HUES48 (cell line): ENCODE results near the gene POLR3E.

Experiments
- H3K27ac ChIP-seq: one replicate; pipeline ENCODE4 v1.7.0; 2013; ENCODE audit warnings: low read depth, low read length, inconsistent platforms
- H3K27me3 ChIP-seq: 2 replicates; pipeline ENCODE4 v1.6.1; 2013; ENCODE audit warnings: mild to moderate bottlenecking, low read length; ENCODE audit not compliant: control insufficient read depth, insufficient read depth
- H3K36me3 ChIP-seq: 2 replicates; pipeline ENCODE4 v1.6.1; 2013; ENCODE audit warnings: low read length; ENCODE audit not compliant: control insufficient read depth, insufficient read depth
- H3K4me1 ChIP-seq: 2 replicates; pipeline ENCODE4 v1.6.1; 2013; ENCODE audit warnings: mild to moderate bottlenecking, low read length; ENCODE audit not compliant: control insufficient read depth, insufficient read depth
- H3K4me3 ChIP-seq: 2 replicates; pipeline ENCODE4 v1.5.1; 2013; ENCODE audit warnings: mild to moderate bottlenecking, low read depth, low read length
- H3K9ac ChIP-seq: 2 replicates; pipeline ENCODE4 v1.6.1; 2013; ENCODE audit warnings: mild to moderate bottlenecking, low read depth, low read length, moderate library complexity
- H3K9me3 ChIP-seq: 2 replicates; pipeline ENCODE4 v1.6.1; 2013; ENCODE audit warnings: low read length; ENCODE audit not compliant: control insufficient read depth, insufficient read depth

Gene POLR3E

GRCh38 chr16:22324787-22325597 lies 27.8 kb downstream of the POLR3E start:
- Histone ChIP-seq H3K4me3 (no peak overlapping the region), H3K9ac (no peak overlapping the region), H3K27ac (no peak overlapping the region), H3K27me3 (no peaks in the 10 kb centered on the region), H3K36me3 (peaks cover 97% of the 10 kb centered on the region), H3K9me3 (no peaks in the 10 kb centered on the region), H3K4me1 (peaks cover 4% of the 10 kb centered on the region; the same call in 1 of the 2 replicates)

- Histone ChIP-seq H3K4me3 (no peak overlapping the region), H3K4me1 (peaks cover 4% of the 10 kb centered on the region; the same call in 1 of the 2 replicates), H3K36me3 (peaks cover 98% of the 10 kb centered on the region), H3K9ac (no peak overlapping the region), H3K9me3 (no peaks in the 10 kb centered on the region), H3K27ac (no peak overlapping the region), H3K27me3 (no peaks in the 10 kb centered on the region)
Measured at GRCh38 chr16:22325598-22326368, 28.6 kb downstream of the POLR3E start.

GRCh38 chr16:22326369-22326652 lies 29.1 kb downstream of the POLR3E start:
- Histone ChIP-seq H3K36me3 (peaks cover 98% of the 10 kb centered on the region), H3K27ac (no peak overlapping the region), H3K9ac (no peak overlapping the region), H3K27me3 (no peaks in the 10 kb centered on the region), H3K4me3 (no peak overlapping the region), H3K4me1 (peaks cover 4% of the 10 kb centered on the region; the same call in 1 of the 2 replicates), H3K9me3 (no peaks in the 10 kb centered on the region)

- Histone ChIP-seq H3K9me3 (no peaks in the 10 kb centered on the region), H3K27me3 (no peaks in the 10 kb centered on the region), H3K36me3 (peaks cover 98% of the 10 kb centered on the region), H3K4me1 (no peaks in the 10 kb centered on the region), H3K4me3 (no peak overlapping the region), H3K27ac (no peak overlapping the region), H3K9ac (no peak overlapping the region)
Measured at GRCh38 chr16:22326771-22327445, 29.7 kb downstream of the POLR3E start.

- no peak overlapping the region for H3K27ac ChIP-seq
- H3K9ac ChIP-seq: no peak overlapping the region
- H3K4me3 ChIP-seq: no peak overlapping the region
- no peaks in the 10 kb centered on the region for H3K9me3 ChIP-seq
- H3K4me1 ChIP-seq: no peaks in the 10 kb centered on the region
- no peaks in the 10 kb centered on the region for H3K27me3 ChIP-seq
- H3K36me3 ChIP-seq: peaks cover 98% of the 10 kb centered on the region
Measured at GRCh38 chr16:22327446-22327775, 30.2 kb downstream of the POLR3E start.

- Histone ChIP-seq H3K27me3 (no peaks in the 10 kb centered on the region), H3K9me3 (no peaks in the 10 kb centered on the region), H3K9ac (no peak overlapping the region), H3K4me1 (no peaks in the 10 kb centered on the region), H3K4me3 (no peak overlapping the region), H3K27ac (no peak overlapping the region), H3K36me3 (peaks cover 94% of the 10 kb centered on the region)
Measured at GRCh38 chr16:22328081-22328725, 31.0 kb downstream of the POLR3E start.

- Histone ChIP-seq H3K27me3 (no peaks in the 10 kb centered on the region), H3K36me3 (peaks cover 93% of the 10 kb centered on the region), H3K27ac (no peak overlapping the region), H3K9ac (no peak overlapping the region), H3K4me3 (no peak overlapping the region), H3K9me3 (no peaks in the 10 kb centered on the region), H3K4me1 (no peaks in the 10 kb centered on the region)
Measured at GRCh38 chr16:22329199-22329695, 32.0 kb downstream of the POLR3E start.

GRCh38 chr16:22330326-22330725 lies 33.1 kb downstream of the POLR3E start:
- H3K27me3 ChIP-seq: no peaks in the 10 kb centered on the region
- H3K9me3 ChIP-seq: no peaks in the 10 kb centered on the region
- H3K9ac ChIP-seq: no peak overlapping the region
- no peak overlapping the region for H3K27ac ChIP-seq
- no peaks in the 10 kb centered on the region for H3K4me1 ChIP-seq
- no peak overlapping the region for H3K4me3 ChIP-seq
- peaks cover 93% of the 10 kb centered on the region for H3K36me3 ChIP-seq

GRCh38 chr16:22333457-22333994 lies 36.3 kb downstream of the POLR3E start:
- peaks cover 10% of the 10 kb centered on the region; the same call in 1 of the 2 replicates for H3K9me3 ChIP-seq
- peaks cover 83% of the 10 kb centered on the region for H3K36me3 ChIP-seq
- no peaks in the 10 kb centered on the region for H3K27me3 ChIP-seq
- H3K4me3 ChIP-seq: no peak overlapping the region
- H3K9ac ChIP-seq: no peak overlapping the region
- no peaks in the 10 kb centered on the region for H3K4me1 ChIP-seq
- no peak overlapping the region for H3K27ac ChIP-seq

- H3K27me3 ChIP-seq: no peaks in the 10 kb centered on the region
- no peaks in the 10 kb centered on the region for H3K4me1 ChIP-seq
- H3K9me3 ChIP-seq: peaks cover 10% of the 10 kb centered on the region; the same call in 1 of the 2 replicates
- no peak overlapping the region for H3K9ac ChIP-seq
- peaks cover 61% of the 10 kb centered on the region for H3K36me3 ChIP-seq
- H3K4me3 ChIP-seq: no peak overlapping the region
- H3K27ac ChIP-seq: no peak overlapping the region
Measured at GRCh38 chr16:22335668-22336246, 38.5 kb downstream of the POLR3E start.
